OCI-LY1 (cell line): ENCODE measurements around the gene TUBB8.
"Not testable (repeated sequence)": the region's sequence is repeated elsewhere in the genome, so short reads cannot be mapped to it uniquely, and the experiment has no call there.

ENCODE experiments used
- H2AFZ ChIP-seq: fragments of 200-600 bp; sonication (generic), shearing (Covaris generic); 2 replicates; pipeline ENCODE4 v1.6.0; 2014; ENCODE audit warnings: antibody characterized with exemption, mild to moderate bottlenecking, low read length
- H3F3A ChIP-seq: fragments of 200-600 bp; sonication (generic), shearing (Covaris generic); 2 replicates; pipeline ENCODE4 v1.6.0; 2014; ENCODE audit warnings: mild to moderate bottlenecking, antibody characterized with exemption, low read length, moderate library complexity; ENCODE audit not compliant: insufficient read depth
- H3K27ac ChIP-seq: fragments of 200-600 bp; sonication (generic); 2 replicates; pipeline ENCODE4 v1.5.1; 2014; ENCODE audit warnings: low read length, mixed run types, mild to moderate bottlenecking, low read depth; ENCODE audit not compliant: poor library complexity, severe bottlenecking
- H3K27me3 ChIP-seq: fragments of 200-600 bp; sonication (generic); 2 replicates; pipeline ENCODE4 v1.6.0; 2014; ENCODE audit warnings: antibody characterized with exemption, mild to moderate bottlenecking, low read length, moderate library complexity; ENCODE audit not compliant: insufficient read depth
- H3K36me3 ChIP-seq: fragments of 200-600 bp; sonication (generic); 2 replicates; pipeline ENCODE4 v1.6.1; 2014; ENCODE audit warnings: mild to moderate bottlenecking, antibody characterized with exemption, low read length, moderate library complexity, mixed read lengths; ENCODE audit not compliant: insufficient read depth
- H3K4me1 ChIP-seq: fragments of 200-600 bp; sonication (generic); 2 replicates; pipeline ENCODE4 v1.5.1; 2014; ENCODE audit warnings: mild to moderate bottlenecking, low read length, moderate library complexity; ENCODE audit not compliant: insufficient read depth, severe bottlenecking
- H3K4me2 ChIP-seq: fragments of 200-600 bp; sonication (generic), shearing (Covaris generic); 2 replicates; pipeline ENCODE4 v1.6.1; 2014; ENCODE audit warnings: low read length
- H3K4me3 ChIP-seq: fragments of 200-600 bp; sonication (generic); 2 replicates; pipeline ENCODE4 v1.5.1; 2014; ENCODE audit warnings: low read length, low read depth, mild to moderate bottlenecking, mixed read lengths; ENCODE audit not compliant: poor library complexity, severe bottlenecking
- H3K79me2 ChIP-seq: fragments of 200-600 bp; shearing (Covaris generic); 2 replicates; pipeline ENCODE4 v1.6.1; 2016; ENCODE audit warnings: mixed run types, low read length, mixed read lengths; ENCODE audit not compliant: insufficient read depth
- H3K9ac ChIP-seq: fragments of 200-600 bp; sonication (generic), shearing (Covaris generic); 2 replicates; pipeline ENCODE4 v1.6.1; 2014; ENCODE audit warnings: mild to moderate bottlenecking, low read length, mixed read lengths
- H3K9me2 ChIP-seq: fragments of 200-600 bp; sonication (generic), shearing (Covaris generic); 2 replicates; pipeline ENCODE4 v1.6.1; 2014; ENCODE audit warnings: low read depth, mild to moderate bottlenecking, low read length, mixed read lengths
- H3K9me3 ChIP-seq: fragments of 200-600 bp; shearing (Covaris generic); 2 replicates; pipeline ENCODE4 v1.6.1; 2014; ENCODE audit warnings: low read length, mixed read lengths
- H4K20me1 ChIP-seq: fragments of 200-600 bp; sonication (generic), shearing (Covaris generic); 2 replicates; pipeline ENCODE4 v1.6.0; 2016; ENCODE audit warnings: mild to moderate bottlenecking, low read length; ENCODE audit not compliant: insufficient read depth
- EZH2 ChIP-seq: fragments of 200-600 bp; sonication (generic), shearing (Covaris generic); IDR thresholded peaks from 2 replicates; pipeline ENCODE4 v1.8.0; 2017; ENCODE audit warnings: borderline replicate concordance, mixed run types, mild to moderate bottlenecking, antibody characterized with exemption, low read length, moderate library complexity, mixed read lengths
- TF ChIP-seq, protein P1 (sequence below): fragments of 200-600 bp; sonication (generic), shearing (Covaris generic); IDR thresholded peaks from 2 replicates; pipeline ENCODE4 v1.5.1; 2017; ENCODE audit warnings: mild to moderate bottlenecking, antibody characterized with exemption, low read length, moderate library complexity, mixed read lengths

The TUBB8 gene

DNA sequence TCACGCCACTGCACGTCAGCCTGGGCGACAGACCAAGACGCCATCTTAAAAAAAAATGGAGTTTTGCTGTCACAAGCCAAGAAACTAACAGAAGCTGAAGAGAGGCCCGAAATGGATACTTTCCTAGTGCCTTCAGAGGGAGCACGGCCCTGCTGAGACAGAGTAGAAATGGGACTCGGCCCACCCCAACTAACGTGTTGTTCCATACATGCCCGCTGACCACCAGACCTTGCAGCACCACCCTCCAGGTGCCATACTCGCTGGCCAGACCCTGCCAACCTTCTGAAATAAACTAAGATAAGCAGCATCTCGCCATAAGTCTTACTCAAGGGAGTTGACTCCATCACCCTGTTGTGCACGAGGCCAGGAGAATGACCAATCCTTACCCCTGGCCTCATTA, 29.5 kb upstream of the TUBB8 start:
- Histone ChIP-seq H4K20me1 (no peaks in the 10 kb centered on the region), H3K4me1 (no peaks in the 10 kb centered on the region), H3K9me3 (no peaks in the 10 kb centered on the region), H3K27ac (no peak overlapping the region), H3K9ac (no peak overlapping the region), H3K79me2 (no peaks in the 10 kb centered on the region), H3K36me3 (no peaks in the 10 kb centered on the region), H3F3A (no peaks in the 10 kb centered on the region), H2AFZ (no peak overlapping the region), H3K4me3 (no peak overlapping the region), H3K27me3 (no peaks in the 10 kb centered on the region), H3K4me2 (no peak overlapping the region), H3K9me2 (no peaks in the 10 kb centered on the region)
- TF ChIP-seq, protein P1, sequence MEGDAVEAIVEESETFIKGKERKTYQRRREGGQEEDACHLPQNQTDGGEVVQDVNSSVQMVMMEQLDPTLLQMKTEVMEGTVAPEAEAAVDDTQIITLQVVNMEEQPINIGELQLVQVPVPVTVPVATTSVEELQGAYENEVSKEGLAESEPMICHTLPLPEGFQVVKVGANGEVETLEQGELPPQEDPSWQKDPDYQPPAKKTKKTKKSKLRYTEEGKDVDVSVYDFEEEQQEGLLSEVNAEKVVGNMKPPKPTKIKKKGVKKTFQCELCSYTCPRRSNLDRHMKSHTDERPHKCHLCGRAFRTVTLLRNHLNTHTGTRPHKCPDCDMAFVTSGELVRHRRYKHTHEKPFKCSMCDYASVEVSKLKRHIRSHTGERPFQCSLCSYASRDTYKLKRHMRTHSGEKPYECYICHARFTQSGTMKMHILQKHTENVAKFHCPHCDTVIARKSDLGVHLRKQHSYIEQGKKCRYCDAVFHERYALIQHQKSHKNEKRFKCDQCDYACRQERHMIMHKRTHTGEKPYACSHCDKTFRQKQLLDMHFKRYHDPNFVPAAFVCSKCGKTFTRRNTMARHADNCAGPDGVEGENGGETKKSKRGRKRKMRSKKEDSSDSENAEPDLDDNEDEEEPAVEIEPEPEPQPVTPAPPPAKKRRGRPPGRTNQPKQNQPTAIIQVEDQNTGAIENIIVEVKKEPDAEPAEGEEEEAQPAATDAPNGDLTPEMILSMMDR = no peak
- TF ChIP-seq EZH2 = no peak

DNA sequence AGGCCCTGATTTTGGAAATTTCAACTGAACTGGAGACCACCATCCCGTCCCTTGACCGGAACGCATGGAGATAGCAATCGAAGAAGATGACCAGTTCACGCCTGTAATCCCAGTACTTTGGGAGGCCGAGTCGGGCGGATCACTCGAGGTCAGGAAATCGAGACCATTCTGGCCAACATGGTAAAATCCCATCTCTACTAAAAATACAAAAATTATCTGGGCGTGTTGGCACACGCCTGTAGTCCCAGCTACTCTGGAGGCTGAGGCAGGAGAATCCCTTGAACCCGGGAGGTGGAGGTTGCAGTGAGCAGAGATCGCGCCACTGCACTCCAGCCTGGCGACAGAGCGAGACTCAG, 25.1 kb upstream of the TUBB8 start:
- H3K36me3 ChIP-seq, H3K27ac ChIP-seq, H3K9me2 ChIP-seq, H3K4me2 ChIP-seq, H3K4me1 ChIP-seq, H3K79me2 ChIP-seq, H4K20me1 ChIP-seq, H2AFZ ChIP-seq, H3K9me3 ChIP-seq, H3F3A ChIP-seq, H3K9ac ChIP-seq, H3K27me3 ChIP-seq, H3K4me3 ChIP-seq: not testable (repeated sequence)

DNA sequence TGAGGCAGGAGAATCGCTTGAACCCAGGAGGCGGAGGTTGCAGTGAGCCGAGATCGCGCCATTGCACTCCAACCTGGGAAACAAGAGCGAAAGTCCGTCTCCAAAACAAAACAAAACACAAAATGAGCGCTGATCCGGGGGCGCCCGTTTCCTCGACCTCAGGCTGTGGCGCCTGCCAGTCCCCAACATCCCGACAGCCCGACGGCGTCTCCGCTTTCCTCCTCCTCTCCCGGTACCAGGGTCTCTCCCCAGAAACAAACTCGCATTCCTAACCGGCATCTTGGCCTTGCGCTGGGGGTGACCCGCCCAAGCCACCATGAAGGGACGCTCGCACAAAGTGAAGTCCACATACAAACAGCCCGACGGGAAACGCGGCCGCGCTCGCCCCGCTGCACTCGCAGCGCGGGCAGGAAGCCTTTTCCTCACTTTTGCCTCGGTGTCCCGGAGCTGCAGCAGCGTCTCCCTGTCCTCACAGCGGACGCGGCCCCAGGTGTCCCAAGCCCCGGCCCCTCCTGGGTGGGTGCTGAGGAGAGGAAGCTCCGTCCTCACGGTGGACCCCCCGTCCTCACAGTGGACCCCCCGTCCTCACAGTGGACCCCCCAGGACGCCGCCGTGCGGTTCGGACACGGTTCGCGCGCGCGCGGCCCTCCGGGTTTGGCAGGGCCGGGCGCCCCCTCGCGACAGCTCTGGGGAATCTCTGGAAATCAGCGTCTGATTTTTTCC, 24.6 kb upstream of the TUBB8 start:
- H3F3A ChIP-seq, H3K4me1 ChIP-seq, H3K9me2 ChIP-seq, H3K27ac ChIP-seq, H4K20me1 ChIP-seq, H3K79me2 ChIP-seq, H3K4me3 ChIP-seq, H3K36me3 ChIP-seq, H3K9ac ChIP-seq, H2AFZ ChIP-seq, H3K27me3 ChIP-seq, H3K9me3 ChIP-seq, H3K4me2 ChIP-seq: not testable (repeated sequence)

DNA sequence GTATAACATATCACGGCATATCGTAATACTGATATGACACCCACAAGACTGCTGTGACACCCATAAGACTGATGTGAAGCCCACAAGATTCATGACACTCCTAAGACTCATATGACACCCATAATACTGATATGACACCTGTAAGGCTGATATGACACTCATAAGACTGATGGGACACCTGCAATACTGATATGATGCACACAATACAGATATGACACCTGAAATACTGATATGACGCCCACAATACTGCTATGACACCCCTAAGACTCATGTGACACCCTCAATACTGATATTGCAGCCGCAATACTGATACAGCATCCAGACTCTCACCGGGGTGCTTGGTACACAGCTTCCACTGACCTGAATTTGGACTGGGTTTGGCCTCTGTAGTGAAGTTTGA, 19.1 kb upstream of the TUBB8 start:
- not testable (repeated sequence) for H3K4me2 ChIP-seq, H3K9me2 ChIP-seq, H3K9me3 ChIP-seq, H3K79me2 ChIP-seq, H3K27ac ChIP-seq, H4K20me1 ChIP-seq, H3K9ac ChIP-seq, H3F3A ChIP-seq, H3K36me3 ChIP-seq, H2AFZ ChIP-seq, H3K27me3 ChIP-seq, H3K4me3 ChIP-seq, H3K4me1 ChIP-seq

DNA sequence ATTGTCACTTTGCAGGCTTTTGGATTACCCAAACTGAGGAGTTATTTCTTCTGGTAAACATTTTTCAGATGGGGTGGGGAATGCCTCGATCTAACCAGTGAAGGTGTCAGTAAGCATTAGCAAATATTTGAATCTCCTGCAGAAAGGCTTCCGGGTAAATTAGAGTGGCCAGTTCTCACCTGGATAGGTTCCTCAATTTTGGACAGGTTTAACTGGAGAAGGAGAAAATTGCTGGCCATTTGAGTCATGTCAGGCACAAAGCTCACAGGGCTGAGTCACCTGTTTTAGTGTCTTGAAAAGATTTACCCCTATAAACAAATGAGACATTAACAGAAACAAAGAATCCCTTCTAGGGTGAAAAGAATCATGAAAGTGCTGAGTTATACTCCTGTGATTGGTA, 830 bp upstream of the TUBB8 start:
- not testable (repeated sequence) for H2AFZ ChIP-seq, H3K9me2 ChIP-seq, H3K36me3 ChIP-seq, H3K4me1 ChIP-seq, H3K27me3 ChIP-seq, H3K27ac ChIP-seq, H3K4me3 ChIP-seq, H3K4me2 ChIP-seq, H4K20me1 ChIP-seq, H3K9me3 ChIP-seq, H3K79me2 ChIP-seq, H3F3A ChIP-seq, H3K9ac ChIP-seq

DNA sequence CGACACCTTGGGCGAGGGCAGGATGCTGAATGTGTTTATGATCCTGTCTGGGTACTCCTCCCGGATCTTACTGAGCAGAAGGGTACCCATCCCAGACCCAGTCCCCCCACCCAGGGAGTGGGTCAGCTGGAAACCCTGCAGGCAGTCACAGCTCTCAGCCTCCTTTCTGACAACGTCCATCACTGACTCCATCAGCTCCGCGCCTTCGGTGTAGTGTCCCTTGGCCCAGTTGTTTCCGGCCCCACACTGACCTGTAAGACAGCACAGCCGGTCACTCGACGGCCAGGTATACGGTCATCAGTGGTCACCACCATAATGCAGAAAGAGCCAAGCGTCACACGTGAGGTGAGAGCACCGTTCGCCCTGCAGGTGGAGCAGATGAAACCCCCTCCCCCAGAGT, 1.2 kb downstream of the TUBB8 start:
- not testable (repeated sequence) for H3K9ac ChIP-seq, H3K4me2 ChIP-seq, H3K27ac ChIP-seq, H3K36me3 ChIP-seq, H3K9me3 ChIP-seq, H3K9me2 ChIP-seq, H3K27me3 ChIP-seq, H3K4me3 ChIP-seq, H3K4me1 ChIP-seq, H2AFZ ChIP-seq, H3F3A ChIP-seq, H4K20me1 ChIP-seq, H3K79me2 ChIP-seq

DNA sequence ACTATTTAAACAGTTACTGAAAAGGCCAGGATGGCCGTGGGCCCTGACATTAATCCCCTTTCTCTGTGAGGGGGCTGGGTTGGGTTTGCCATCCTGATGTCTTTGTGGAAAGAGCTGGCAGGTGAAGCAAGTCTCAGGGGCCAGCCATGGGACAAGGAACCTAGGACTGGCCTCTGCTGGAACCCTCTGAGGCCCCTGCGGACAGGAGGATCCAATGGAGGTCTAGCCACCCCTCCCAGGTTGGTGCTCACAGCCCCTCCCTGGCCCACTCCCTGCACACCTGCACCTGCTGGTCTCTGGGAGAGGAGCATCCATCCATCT, 35.8 kb downstream of the TUBB8 start:
- H3K4me3 ChIP-seq, H4K20me1 ChIP-seq, H3K9ac ChIP-seq, H3K36me3 ChIP-seq, H3K79me2 ChIP-seq, H3F3A ChIP-seq, H3K9me2 ChIP-seq, H2AFZ ChIP-seq, H3K27me3 ChIP-seq, H3K4me1 ChIP-seq, H3K4me2 ChIP-seq, H3K9me3 ChIP-seq, H3K27ac ChIP-seq: not testable (repeated sequence)
